IMR-90 (cell line): ENCODE data around the gene CYTH2. TPM values are rescaled to one million over a fixed set of nuclear protein-coding genes. Genes with fewer than 3 reads are reported as not detected.

ENCODE experiments used
- ATAC-seq: fragments of 200-7000 bp; cut with Tn5 transposase; 2 replicates; pipeline ENCODE4 v1.9.1; 2020; ENCODE audit warnings: low read depth, mild to moderate bottlenecking, moderate library complexity
- BruUV-seq: library from RNA; stranded (reverse); fragments of 400-500 nt; replicated peaks from 2 replicates; lab custom pipeline; 2021; lab: Mats Ljungman, UMichigan
- CTCF ChIA-PET: fragments of 300-600 bp; formaldehyde crosslinking; extraction: SDS; loops from one replicate; lab custom pipeline; 2021; ENCODE audit warnings: antibody characterized with exemption; lab: Yijun Ruan, JAX
- POLR2A ChIA-PET: fragments of 300-600 bp; sonication (Branson Sonifier 250); formaldehyde crosslinking; loops from one replicate; lab custom pipeline; 2022; ENCODE audit warnings: antibody characterized with exemption; ENCODE audit not compliant: unreplicated experiment; lab: Charles Lee
- DNase-seq: peaks from one replicate; pipeline ENCODE4 v3.0.0; 2013
- H2AFZ ChIP-seq: replicated peaks from 2 replicates; pipeline ENCODE3; 2013; ENCODE audit warnings: low read length, mild to moderate bottlenecking; ENCODE audit not compliant: poor library complexity
- H2AK5ac ChIP-seq: 2 replicates; pipeline ENCODE4 v1.6.1; 2013; ENCODE audit warnings: low read depth, low read length, inconsistent platforms
- H2AK9ac ChIP-seq: replicated peaks from 2 replicates; pipeline ENCODE3; 2013; ENCODE audit warnings: mild to moderate bottlenecking, low read depth, low read length, moderate library complexity; ENCODE audit not compliant: poor library complexity
- H2BK120ac ChIP-seq: 2 replicates; pipeline ENCODE4 v1.6.1; 2013; ENCODE audit warnings: low read depth, low read length, inconsistent platforms
- H2BK15ac ChIP-seq: 3 replicates; pipeline ENCODE4 v1.6.1; 2013; ENCODE audit warnings: low read depth, low read length, inconsistent platforms
- H2BK20ac ChIP-seq: 2 replicates; pipeline ENCODE4 v1.6.1; 2013; ENCODE audit warnings: low read depth, mild to moderate bottlenecking, inconsistent platforms, low read length, moderate library complexity
- H2BK5ac ChIP-seq: 2 replicates; pipeline ENCODE4 v1.6.1; 2013; ENCODE audit warnings: mild to moderate bottlenecking, low read depth, low read length, inconsistent platforms; ENCODE audit not compliant: poor library complexity, severe bottlenecking
- H3K14ac ChIP-seq: replicated peaks from 2 replicates; pipeline ENCODE4 v1.6.1; 2013; ENCODE audit warnings: low read depth, low read length, inconsistent platforms
- H3K18ac ChIP-seq: 2 replicates; pipeline ENCODE4 v1.6.1; 2013; ENCODE audit warnings: low read depth, low read length, control low read depth
- H3K23ac ChIP-seq: 2 replicates; pipeline ENCODE4 v1.6.1; 2013; ENCODE audit warnings: low read depth, low read length, inconsistent platforms
- H3K27ac ChIP-seq: 2 replicates; pipeline ENCODE4 v1.5.1; 2013; ENCODE audit warnings: mild to moderate bottlenecking, control low read depth, low read length; ENCODE audit not compliant: insufficient read depth
- H3K27me3 ChIP-seq: 2 replicates; pipeline ENCODE4 v1.6.1; 2013; ENCODE audit warnings: low read length; ENCODE audit not compliant: control insufficient read depth, insufficient read depth
- H3K36me3 ChIP-seq: 2 replicates; pipeline ENCODE4 v1.6.1; 2013; ENCODE audit warnings: low read length, mixed read lengths; ENCODE audit not compliant: control insufficient read depth, insufficient read depth
- H3K4ac ChIP-seq: 2 replicates; pipeline ENCODE4 v1.6.1; 2013; ENCODE audit warnings: low read depth, low read length, inconsistent platforms
- H3K4me1 ChIP-seq: 2 replicates; pipeline ENCODE4 v1.6.1; 2013; ENCODE audit warnings: low read length, mixed read lengths; ENCODE audit not compliant: control insufficient read depth, insufficient read depth
- H3K4me2 ChIP-seq: 2 replicates; pipeline ENCODE4 v1.6.1; 2013; ENCODE audit warnings: low read depth, mild to moderate bottlenecking, control low read depth, low read length, moderate library complexity
- H3K4me3 ChIP-seq: 2 replicates; pipeline ENCODE4 v1.5.1; 2013; ENCODE audit warnings: low read depth, mild to moderate bottlenecking, control low read depth, low read length, moderate library complexity; ENCODE audit not compliant: insufficient read depth
- H3K56ac ChIP-seq: 2 replicates; pipeline ENCODE4 v1.6.1; 2013; ENCODE audit warnings: low read length, inconsistent platforms; ENCODE audit not compliant: insufficient read depth; ENCODE audit errors: extremely low read depth
- H3K79me1 ChIP-seq, 2 experiments: 2 replicates each; pipeline ENCODE4 v1.6.1; 2013; ENCODE audit warnings: low read length in 2 of 2, inconsistent platforms in 1 of 2, low read depth in 1 of 2
- H3K9ac ChIP-seq: 2 replicates; pipeline ENCODE4 v1.6.1; 2013; ENCODE audit warnings: low read depth, low read length, control low read depth
- H3K9me1 ChIP-seq: 2 replicates; pipeline ENCODE4 v1.6.1; 2013; ENCODE audit warnings: low read length, inconsistent platforms; ENCODE audit not compliant: insufficient read depth
- H3K9me3 ChIP-seq: 2 replicates; pipeline ENCODE4 v1.6.1; 2013; ENCODE audit warnings: low read length; ENCODE audit not compliant: control insufficient read depth, insufficient read depth
- H4K20me1 ChIP-seq: 2 replicates; pipeline ENCODE4 v1.6.1; 2013; ENCODE audit warnings: low read length, inconsistent platforms; ENCODE audit not compliant: insufficient read depth
- H4K5ac ChIP-seq: 2 replicates; pipeline ENCODE4 v1.6.1; 2013; ENCODE audit warnings: mild to moderate bottlenecking, low read depth, low read length, control low read depth
- H4K8ac ChIP-seq, 2 experiments: 2 replicates each; pipeline ENCODE4 v1.6.1; 2013; ENCODE audit warnings: low read depth in 2 of 2, low read length in 2 of 2, control low read depth in 1 of 2, inconsistent platforms in 1 of 2
- H4K91ac ChIP-seq: 2 replicates; pipeline ENCODE4 v1.6.1; 2013; ENCODE audit warnings: low read depth, low read length, inconsistent platforms; ENCODE audit not compliant: insufficient read depth
- MAZ ChIP-seq: IDR thresholded peaks from 2 replicates; pipeline ENCODE4 v1.6.1; 2012; ENCODE audit warnings: low read depth, mild to moderate bottlenecking, low read length, improper control_type of control experiment, moderate library complexity, borderline replicate concordance
- SMC3 ChIP-seq: fragments of 150-350 bp; IDR thresholded peaks from 2 replicates; pipeline ENCODE4 v1.6.1; 2016; ENCODE audit warnings: low read depth, mild to moderate bottlenecking, antibody characterized with exemption, low read length, moderate library complexity
- WGBS, 2 experiments: methylation state at CpG; one replicate each; pipeline versions ENCODE4 v1.1.5 to v1.1.7; 2013; ENCODE audit warnings: missing lambda C conversion rate in 2 of 2; ENCODE audit not compliant: insufficient read length in 1 of 2; ENCODE audit errors: extremely low coverage in 2 of 2; 5-methylcytosine and 5-hydroxymethylcytosine counted together
- dilution Hi-C: fragments of 300-500 bp; cut with HindIII; formaldehyde crosslinking; loops from one replicate; pipeline ENCODE4 v1.14.3; 2018; ENCODE audit warnings: low sequenced_read_pairs; ENCODE audit not compliant: unreplicated experiment
- in situ Hi-C: fragments of 300-500 bp; cut with MboI; formaldehyde crosslinking; loops from 3 replicates; pipeline ENCODE4 v1.14.3; 2019; ENCODE audit warnings: low sequenced_read_pairs, inconsistent platforms, mixed read lengths
- intact Hi-C: fragments of 100-400 bp; cut with micrococcal nuclease; formaldehyde crosslinking; loops from 2 replicates; pipeline ENCODE4 v1.10.0; 2022
- polyA plus RNA-seq, 3 experiments: library from polyadenylated mRNA; depleted of rRNA; stranded (reverse); fragments of >200 nt; gene quantifications; 2 replicates each; pipeline ENCODE4 v1.2.3, GENCODE V29; 2012; ENCODE audit warnings: low replicate concordance in 1 of 3
- total RNA-seq: library from RNA; depleted of rRNA; stranded (reverse); fragments of >200 nt; gene quantifications from 2 replicates; pipeline ENCODE4 v1.2.3, GENCODE V29; 2012

Gene CYTH2
- total and polyA plus RNA-seq, 2 of the 4 experiments (the other 2 are of a cell fraction), result 35.8 to 62.0 TPM

DNA sequence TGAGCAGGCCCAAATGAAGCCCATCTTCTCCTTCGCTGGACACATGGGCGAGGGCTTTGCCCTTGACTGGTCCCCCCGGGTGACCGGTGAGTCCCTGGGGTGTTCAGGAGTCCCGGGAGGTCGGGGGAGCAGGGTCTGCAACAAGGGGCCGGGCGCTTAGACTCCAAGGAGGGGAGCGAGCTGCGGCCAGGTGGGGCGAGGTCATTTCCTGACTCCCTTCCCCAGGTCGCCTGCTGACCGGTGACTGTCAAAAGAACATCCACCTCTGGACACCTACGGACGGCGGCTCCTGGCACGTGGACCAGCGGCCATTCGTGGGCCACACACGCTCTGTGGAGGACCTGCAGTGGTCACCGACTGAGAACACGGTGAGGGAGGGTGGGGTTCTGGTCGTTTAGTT lies 18.7 kb upstream of the CYTH2 start:
- H3K79me1 ChIP-seq, result peaks cover 14 to 33% of the 10 kb centered on the region in 2 experiments
- H3K56ac ChIP-seq, result no peak overlapping the region
- no peak overlapping the region for H2BK5ac ChIP-seq
- no peak overlapping the region for H3K14ac ChIP-seq
- TF ChIP-seq MAZ (no peak), SMC3 (no peak)
- POLR2A ChIA-PET, result no interaction called here
- H3K23ac ChIP-seq, result no peak overlapping the region
- H3K4me1 ChIP-seq, result peaks cover 4% of the 10 kb centered on the region
- no peak overlapping the region for H2BK120ac ChIP-seq
- no peak overlapping the region for H2AFZ ChIP-seq
- dilution Hi-C loops, result no loop called here
- H3K4me2 ChIP-seq, result no peak overlapping the region
- H3K9me3 ChIP-seq, result no peaks in the 10 kb centered on the region
- intact Hi-C loops, result no loop called here
- no peak overlapping the region for H3K27ac ChIP-seq
- ATAC-seq, result no peak
- H4K8ac ChIP-seq, result no peak overlapping the region
- 97% methylated on average over 19 of the region's 23 CpGs; no CpG with 5 or more reads in 1 of the 2 experiments for WGBS, 2 experiments
- in situ Hi-C loops, result no loop called here
- no peak overlapping the region for H4K91ac ChIP-seq
- no peak overlapping the region for H3K4ac ChIP-seq
- CTCF ChIA-PET, result no interaction called here
- no peak overlapping the region for H3K18ac ChIP-seq
- H3K27me3 ChIP-seq, result no peaks in the 10 kb centered on the region
- H4K20me1 ChIP-seq, result peaks cover 8% of the 10 kb centered on the region; the same call in 1 of the 2 replicates
- no peak for DNase-seq
- no peak overlapping the region for H3K4me3 ChIP-seq
- H2BK15ac ChIP-seq, result no peak overlapping the region
- BruUV-seq, result no TSS peak
- H3K9ac ChIP-seq, result no peak overlapping the region
- no peak overlapping the region for H2BK20ac ChIP-seq
- peaks cover 46% of the 10 kb centered on the region for H3K36me3 ChIP-seq
- no peak overlapping the region for H2AK9ac ChIP-seq
- H3K9me1 ChIP-seq, result no peaks in the 10 kb centered on the region
- no peak overlapping the region for H2AK5ac ChIP-seq
- no peak overlapping the region for H4K5ac ChIP-seq
